Lower leg skin (tissue), 4 donors: ENCODE data around the gene ADARB2. TPM values are rescaled to one million over a fixed set of nuclear protein-coding genes. Genes with fewer than 3 reads are reported as not detected.

Source experiments
- DNase-seq, 2 donors: peaks; one replicate each; pipeline ENCODE4 v3.0.0-alpha.2; 2019; ENCODE audit warnings: low spot score in 2 of 2
- H3K4me3 ChIP-seq: fragments of 200-600 bp; sonication (generic); 2 replicates; pipeline ENCODE4 v1.5.1; 2017; ENCODE audit warnings: mild to moderate bottlenecking, low read depth; ENCODE audit not compliant: poor library complexity, severe bottlenecking
- CTCF ChIP-seq, 3 donors: fragments of 450-650 bp; IDR thresholded peaks; one replicate each; pipeline ENCODE4 v1.5.1; 2016; ENCODE audit warnings: antibody characterized with exemption in 3 of 3, mild to moderate bottlenecking in 3 of 3, moderate library complexity in 2 of 3
- POLR2A ChIP-seq, 2 donors: fragments of 450-650 bp; IDR thresholded peaks; one replicate each; pipeline ENCODE4 v1.6.1; 2016 to 2017; ENCODE audit warnings: antibody characterized with exemption in 2 of 2, mild to moderate bottlenecking in 1 of 2, moderate library complexity in 1 of 2
- WGBS, 2 donors: methylation state at CpG; one replicate each; pipeline ENCODE4 v1.1.5; 2018; 5-methylcytosine and 5-hydroxymethylcytosine counted together
- intact Hi-C: fragments of 100-400 bp; cut with DNase I; formaldehyde crosslinking; loops from one replicate; pipeline ENCODE4 v1.15.0; 2023; ENCODE audit warnings: low total_unique reads
- total RNA-seq, 4 donors: library from RNA; depleted of rRNA; stranded (reverse); fragments of >200 nt; gene quantifications; one replicate each; pipeline ENCODE4 v1.1.0, GENCODE V29; 2016

ADARB2 gene
- total RNA-seq, 4 donors from 2014 or later = 0.72 to 3.6 (median 1.8) TPM

GRCh38 chr10:1290071-1290471 lies 447.3 kb downstream of the ADARB2 start:
- TF ChIP-seq POLR2A (IDR thresholded peaks at IDR 0.05) = no peak
- TF ChIP-seq CTCF (IDR thresholded peaks at IDR 0.05) = no peak
- H3K4me3 ChIP-seq = no peak overlapping the region
- peak in 1 of 2 donors; percentile 28 for DNase-seq
- 63 to 64% methylated on average over 8 of the region's 8 CpGs for WGBS, 2 donors
- intact Hi-C loops = no loop called here

- DNase-seq = peak; percentile 24 to 84
- intact Hi-C loops = no loop called here
- WGBS, 2 donors = 46% methylated on average over 13 to 15 of the region's 16 CpGs
- H3K4me3 ChIP-seq = no peak overlapping the region
- TF ChIP-seq CTCF (IDR thresholded peaks at IDR 0.05) (no peak), POLR2A (IDR thresholded peaks at IDR 0.05) (no peak)
Measured at GRCh38 chr10:1289591-1289990, 447.7 kb downstream of the ADARB2 start.

- H3K4me3 ChIP-seq = no peak overlapping the region
- TF ChIP-seq POLR2A (IDR thresholded peaks at IDR 0.05) (no peak), CTCF (IDR thresholded peaks at IDR 0.05) (no peak)
- DNase-seq = peak in 1 of 2 donors; percentile 71
- WGBS, 2 donors = 30 to 34% methylated on average over 6 of the region's 6 CpGs
- intact Hi-C loops = no loop called here
Measured at GRCh38 chr10:1287971-1288401, 449.3 kb downstream of the ADARB2 start.

GRCh38 chr10:1287487-1287886 lies 449.8 kb downstream of the ADARB2 start:
- TF ChIP-seq CTCF (IDR thresholded peaks at IDR 0.05) (no peak), POLR2A (IDR thresholded peaks at IDR 0.05) (no peak)
- 52 to 60% methylated on average over 7 of the region's 7 CpGs for WGBS, 2 donors
- DNase-seq = no peak
- H3K4me3 ChIP-seq = no peak overlapping the region
- intact Hi-C loops = no loop called here

GRCh38 chr10:1284076-1284475 lies 453.2 kb downstream of the ADARB2 start:
- WGBS, 2 donors = 79 to 83% methylated on average over 6 to 8 of the region's 8 CpGs
- DNase-seq = peak in 1 of 2 donors; percentile 75
- TF ChIP-seq CTCF (IDR thresholded peaks at IDR 0.05) (no peak), POLR2A (IDR thresholded peaks at IDR 0.05) (no peak)
- H3K4me3 ChIP-seq = no peak overlapping the region
- intact Hi-C loops = no loop called here

- WGBS, 2 donors = 87 to 89% methylated on average over 9 of the region's 9 CpGs
- TF ChIP-seq POLR2A (IDR thresholded peaks at IDR 0.05) (no peak), CTCF (IDR thresholded peaks at IDR 0.05) (no peak)
- H3K4me3 ChIP-seq = no peak overlapping the region
- intact Hi-C loops = no loop called here
- peak in 1 of 2 donors; percentile 60 for DNase-seq
Measured at GRCh38 chr10:1281405-1281782, 455.9 kb downstream of the ADARB2 start.
